Uterus (tissue), 4 donors: Measurements from ENCODE around the gene RPL18. TPM values are rescaled to one million over a fixed set of nuclear protein-coding genes. Genes with fewer than 3 reads are reported as not detected.

ENCODE experiments used
- DNase-seq, 2 donors: peaks; one replicate each; pipeline ENCODE4 v3.0.0-alpha.2; 2019 to 2020
- H3K27ac ChIP-seq, 2 donors: fragments of 200-600 bp; sonication (generic); 1 replicate in 1 of 2; 2 replicates in 1 of 2; pipeline ENCODE4 v1.5.1; 2016 to 2018
- H3K27me3 ChIP-seq, 2 donors: fragments of 200-600 bp; sonication (generic); one replicate each; pipeline ENCODE4 v1.5.1; 2018 to 2019; ENCODE audit warnings: control low read depth in 1 of 2
- H3K36me3 ChIP-seq, 2 donors: fragments of 200-600 bp; sonication (generic); one replicate each; pipeline ENCODE4 v1.5.1; 2019; ENCODE audit warnings: control low read depth in 1 of 2
- H3K4me1 ChIP-seq, 2 donors: fragments of 200-600 bp; sonication (generic); one replicate each; pipeline ENCODE4 v1.5.1; 2018 to 2019; ENCODE audit warnings: control low read depth in 1 of 2
- H3K4me3 ChIP-seq, 2 donors: fragments of 200-600 bp; sonication (generic); 1 replicate in 1 of 2; 2 replicates in 1 of 2; pipeline ENCODE4 v1.5.1; 2018 to 2019; ENCODE audit warnings: mild to moderate bottlenecking in 1 of 2
- H3K9me3 ChIP-seq, 2 donors: fragments of 200-600 bp; sonication (generic); one replicate each; pipeline ENCODE4 v1.5.1; 2019; ENCODE audit warnings: control low read depth in 1 of 2
- POLR2A ChIP-seq, 2 donors: fragments of 450-650 bp; IDR thresholded peaks; one replicate each; pipeline ENCODE4 v1.6.1; 2016; ENCODE audit warnings: antibody characterized with exemption in 2 of 2, mild to moderate bottlenecking in 1 of 2, moderate library complexity in 1 of 2
- intact Hi-C: fragments of 100-400 bp; cut with DNase I; formaldehyde crosslinking; loops from one replicate; pipeline ENCODE4 v1.15.1; 2023; ENCODE audit warnings: low total_unique reads
- total RNA-seq, 4 donors: library from RNA; depleted of rRNA in 3 of 4; stranded (reverse); fragments of >200 nt in 3 of 4; gene quantifications; one replicate each; pipeline versions ENCODE4 v1.1.0 to v1.2.4, GENCODE V29; 2014 to 2023
- TF ChIP-seq, protein P1 (sequence below), 4 experiments: fragments of 200-600 bp in 2 of 4; fragments of 450-650 bp in 2 of 4; sonication (generic) in 2 of 4; IDR thresholded peaks; one replicate each; pipeline ENCODE4 v1.5.1; 2016 to 2019; ENCODE audit warnings: antibody characterized with exemption in 4 of 4, mild to moderate bottlenecking in 2 of 4, moderate library complexity in 1 of 4
- donor health status: DM: yes; HTN: yes; CAD: no.

The RPL18 gene
- 1,000 to 10,000 TPM; 1,515 to 5,795 (median 3,195) TPM for total RNA-seq

DNA sequence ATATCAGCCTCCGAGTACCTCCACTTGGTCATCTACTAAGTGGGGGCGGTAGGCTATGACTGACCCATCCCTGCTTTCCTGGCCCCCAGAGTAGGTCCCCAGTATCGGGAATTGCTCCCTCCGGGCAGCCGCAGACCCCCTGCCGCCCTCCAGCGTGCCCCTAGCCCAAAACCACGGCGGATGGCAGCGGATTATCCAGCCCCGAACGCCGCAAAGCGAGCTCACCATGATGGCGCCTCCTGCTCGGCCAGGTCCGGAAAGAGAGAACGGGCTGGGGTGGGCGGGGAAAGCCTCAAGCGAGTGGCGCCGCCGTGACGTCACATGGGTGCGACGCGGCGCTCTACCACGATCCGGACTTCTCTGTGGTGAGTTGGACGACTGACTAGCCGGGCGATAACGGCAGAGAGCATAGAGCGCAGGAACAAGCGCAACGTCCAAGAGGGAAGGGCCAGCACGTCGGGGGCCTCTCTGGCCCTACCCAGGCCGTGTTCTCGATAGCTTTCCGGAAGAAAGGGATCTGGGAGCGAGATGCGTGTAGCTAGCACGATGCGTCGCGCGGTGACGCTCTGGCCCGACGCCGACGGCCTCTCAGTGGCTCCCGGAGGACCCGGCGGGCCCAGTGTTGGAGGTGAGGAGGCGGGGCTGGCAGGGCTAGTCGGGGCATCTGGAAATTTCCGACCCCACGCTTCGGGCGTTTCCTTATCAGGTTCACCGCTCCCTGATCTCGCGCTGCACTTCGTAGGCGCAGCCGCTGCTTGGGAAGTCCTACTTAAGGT lies at the start of gene RPL18, which contains the start of gene SPHK2:
Gene RPL18 (minus strand): TSS at position 263 of the 776 bp plus-strand sequence. CDS start 35 bp downstream, at position 228.
Gene SPHK2 (plus strand): TSS at position 591 of the 776 bp plus-strand sequence. CDS start 1,009 bp downstream, outside the sequence.
- H3K36me3 ChIP-seq: no peaks in the 10 kb centered on the region
- peak; percentile 98 to 99 for DNase-seq
- H3K27me3 ChIP-seq: no peaks in the 10 kb centered on the region
- peak within 1 kb of the TSS; percentile 90 to 98 for H3K27ac ChIP-seq
- no peaks in the 10 kb centered on the region for H3K9me3 ChIP-seq
- TF ChIP-seq, protein P1, sequence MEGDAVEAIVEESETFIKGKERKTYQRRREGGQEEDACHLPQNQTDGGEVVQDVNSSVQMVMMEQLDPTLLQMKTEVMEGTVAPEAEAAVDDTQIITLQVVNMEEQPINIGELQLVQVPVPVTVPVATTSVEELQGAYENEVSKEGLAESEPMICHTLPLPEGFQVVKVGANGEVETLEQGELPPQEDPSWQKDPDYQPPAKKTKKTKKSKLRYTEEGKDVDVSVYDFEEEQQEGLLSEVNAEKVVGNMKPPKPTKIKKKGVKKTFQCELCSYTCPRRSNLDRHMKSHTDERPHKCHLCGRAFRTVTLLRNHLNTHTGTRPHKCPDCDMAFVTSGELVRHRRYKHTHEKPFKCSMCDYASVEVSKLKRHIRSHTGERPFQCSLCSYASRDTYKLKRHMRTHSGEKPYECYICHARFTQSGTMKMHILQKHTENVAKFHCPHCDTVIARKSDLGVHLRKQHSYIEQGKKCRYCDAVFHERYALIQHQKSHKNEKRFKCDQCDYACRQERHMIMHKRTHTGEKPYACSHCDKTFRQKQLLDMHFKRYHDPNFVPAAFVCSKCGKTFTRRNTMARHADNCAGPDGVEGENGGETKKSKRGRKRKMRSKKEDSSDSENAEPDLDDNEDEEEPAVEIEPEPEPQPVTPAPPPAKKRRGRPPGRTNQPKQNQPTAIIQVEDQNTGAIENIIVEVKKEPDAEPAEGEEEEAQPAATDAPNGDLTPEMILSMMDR (IDR thresholded peaks at IDR 0.05): peak in 3 of 4 experiments; percentile 9 to 31 (median 14)
- TF ChIP-seq POLR2A (IDR thresholded peaks at IDR 0.05): peak; percentile 77 to 93
- H3K4me3 ChIP-seq: peak within 1 kb of the TSS; percentile 84 to 88
- H3K4me1 ChIP-seq: peaks cover 8 to 19% of the 10 kb centered on the region in 2 donors
- intact Hi-C loops: loop anchor here (10.0 kb wide), 2 partner anchors 124 to 1134 kb away; partner anchors contain the start of gene KPTN

DNA sequence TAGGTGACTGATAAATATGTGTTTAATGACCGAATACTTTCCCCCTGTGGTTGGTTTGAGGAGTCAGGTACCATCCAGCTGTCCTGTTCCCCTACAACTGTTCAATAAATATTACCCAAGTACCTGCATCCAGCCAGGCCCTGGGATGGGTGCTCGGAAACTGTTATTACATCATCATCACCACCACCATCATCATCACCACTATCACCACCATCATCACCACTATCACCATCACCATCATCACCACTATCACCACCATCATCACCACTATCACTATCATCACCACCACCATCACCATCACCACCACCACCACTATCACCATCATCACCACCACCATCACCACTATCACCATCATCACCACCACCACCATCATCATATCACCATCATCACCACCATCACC lies 49.8 kb upstream of the RPL18 start:
- intact Hi-C loops: no loop called here
- no peak overlapping the region for H3K27ac ChIP-seq
- no peaks in the 10 kb centered on the region for H3K27me3 ChIP-seq
- H3K4me3 ChIP-seq: no peak overlapping the region
- TF ChIP-seq, protein P1 (IDR thresholded peaks at IDR 0.05): no peak
- TF ChIP-seq POLR2A (IDR thresholded peaks at IDR 0.05): no peak
- H3K4me1 ChIP-seq: no peaks in the 10 kb centered on the region
- no peaks in the 10 kb centered on the region for H3K36me3 ChIP-seq
- H3K9me3 ChIP-seq: no peaks in the 10 kb centered on the region
- DNase-seq: no peak

DNA sequence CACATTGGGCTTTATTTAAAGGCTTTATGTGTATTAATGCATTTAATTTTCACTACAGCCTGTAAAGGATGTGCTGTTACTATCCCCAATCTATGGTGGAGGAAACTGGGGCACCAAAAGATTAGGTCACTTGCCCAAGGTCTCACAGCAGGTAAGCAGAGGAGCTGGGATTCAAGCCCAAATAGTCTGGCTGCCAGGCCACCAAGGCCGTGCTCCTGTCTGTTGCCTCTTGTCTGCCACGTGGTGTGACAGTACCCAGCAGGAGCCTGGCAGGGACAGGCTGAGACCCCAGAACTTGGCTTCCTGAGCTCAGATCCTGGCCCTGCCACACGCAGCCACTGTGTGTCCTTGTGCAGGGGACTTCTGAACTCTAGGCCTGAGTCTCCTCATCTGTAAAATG lies 49.4 kb upstream of the RPL18 start:
- Histone ChIP-seq H3K4me1 (no peaks in the 10 kb centered on the region), H3K9me3 (no peaks in the 10 kb centered on the region), H3K27me3 (no peaks in the 10 kb centered on the region), H3K27ac (no peak overlapping the region), H3K4me3 (no peak overlapping the region), H3K36me3 (no peaks in the 10 kb centered on the region)
- DNase-seq: no peak
- intact Hi-C loops: no loop called here
- TF ChIP-seq, protein P1 (IDR thresholded peaks at IDR 0.05): no peak
- no peak for TF ChIP-seq POLR2A (IDR thresholded peaks at IDR 0.05)

DNA sequence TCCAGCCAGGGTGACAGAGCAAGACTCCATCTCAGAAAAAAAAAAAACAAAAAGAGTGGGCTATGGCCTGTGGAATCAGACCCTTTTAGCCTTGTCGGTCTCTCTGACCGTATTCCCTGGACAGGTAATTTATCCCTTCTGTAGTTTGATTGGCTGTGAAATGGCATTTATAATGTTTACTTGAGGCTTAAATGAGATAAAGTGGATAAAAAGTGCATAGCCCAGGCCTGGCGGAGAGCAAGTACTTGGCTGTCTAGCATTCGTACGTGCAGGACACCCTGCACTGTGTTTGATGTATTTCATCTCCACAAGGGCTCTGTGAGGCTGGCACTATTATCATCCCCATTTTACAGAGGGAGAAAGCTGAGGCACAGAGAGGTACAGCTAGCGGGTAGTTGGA lies 46.8 kb upstream of the RPL18 start:
- H3K27ac ChIP-seq: no peak overlapping the region
- no peaks in the 10 kb centered on the region for H3K36me3 ChIP-seq
- intact Hi-C loops: no loop called here
- H3K4me1 ChIP-seq: no peaks in the 10 kb centered on the region
- TF ChIP-seq POLR2A (IDR thresholded peaks at IDR 0.05): no peak
- TF ChIP-seq, protein P1 (IDR thresholded peaks at IDR 0.05): no peak
- DNase-seq: no peak
- no peak overlapping the region for H3K4me3 ChIP-seq
- no peaks in the 10 kb centered on the region for H3K27me3 ChIP-seq
- no peaks in the 10 kb centered on the region for H3K9me3 ChIP-seq

DNA sequence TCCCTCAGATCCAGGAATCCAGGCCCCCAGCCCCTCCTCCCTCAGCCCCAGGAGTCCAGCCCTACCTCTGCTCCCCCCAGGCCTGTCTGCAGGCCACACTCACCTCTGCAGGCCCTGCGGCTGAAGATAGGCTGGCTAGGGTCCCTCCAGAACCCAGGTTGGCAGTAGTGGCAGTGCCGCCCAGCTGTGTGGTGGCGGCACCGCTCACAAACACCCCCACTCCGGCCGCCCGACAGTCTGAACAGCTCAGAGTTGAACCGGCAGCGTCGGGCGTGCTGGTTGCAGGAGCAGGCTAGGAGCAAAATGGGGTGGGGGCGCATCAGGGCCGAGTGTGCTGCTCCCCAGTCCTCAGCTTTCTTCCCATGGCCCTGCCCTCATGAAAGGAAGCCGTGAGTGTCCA lies 45.5 kb upstream of the RPL18 start:
- Histone ChIP-seq H3K9me3 (no peaks in the 10 kb centered on the region), H3K36me3 (no peaks in the 10 kb centered on the region), H3K27ac (no peak overlapping the region), H3K4me3 (no peak overlapping the region), H3K4me1 (no peaks in the 10 kb centered on the region), H3K27me3 (no peaks in the 10 kb centered on the region)
- no peak for DNase-seq
- intact Hi-C loops: no loop called here
- TF ChIP-seq POLR2A (IDR thresholded peaks at IDR 0.05): no peak
- TF ChIP-seq, protein P1 (IDR thresholded peaks at IDR 0.05): no peak
